Measurements from ENCODE around the gene PIGH.
"Not testable (repeated sequence)": the region's sequence is repeated elsewhere in the genome, so short reads cannot be mapped to it uniquely, and the experiment has no call there.

PIGH gene

DNA sequence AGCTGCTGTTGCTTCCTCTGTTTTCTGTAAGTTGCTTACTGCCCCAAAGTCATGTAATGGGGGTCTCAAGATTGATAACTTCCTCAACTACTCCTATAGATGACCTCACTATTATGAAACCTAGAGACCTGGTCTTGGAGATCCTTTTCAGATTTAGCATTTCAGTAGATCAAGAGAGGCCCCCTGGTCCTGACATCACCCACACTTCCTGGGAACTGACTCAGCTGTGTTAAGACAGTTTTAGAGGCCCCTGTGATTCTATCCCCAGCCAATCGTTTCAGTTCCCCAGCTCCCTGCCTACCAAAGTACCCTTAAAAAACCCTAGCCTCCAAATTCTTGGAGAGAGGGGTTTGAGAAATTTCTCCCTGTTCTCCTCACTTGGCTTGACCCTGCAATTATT, 10.4 kb upstream of the PIGH start:
- DNase-seq: no peak

DNA sequence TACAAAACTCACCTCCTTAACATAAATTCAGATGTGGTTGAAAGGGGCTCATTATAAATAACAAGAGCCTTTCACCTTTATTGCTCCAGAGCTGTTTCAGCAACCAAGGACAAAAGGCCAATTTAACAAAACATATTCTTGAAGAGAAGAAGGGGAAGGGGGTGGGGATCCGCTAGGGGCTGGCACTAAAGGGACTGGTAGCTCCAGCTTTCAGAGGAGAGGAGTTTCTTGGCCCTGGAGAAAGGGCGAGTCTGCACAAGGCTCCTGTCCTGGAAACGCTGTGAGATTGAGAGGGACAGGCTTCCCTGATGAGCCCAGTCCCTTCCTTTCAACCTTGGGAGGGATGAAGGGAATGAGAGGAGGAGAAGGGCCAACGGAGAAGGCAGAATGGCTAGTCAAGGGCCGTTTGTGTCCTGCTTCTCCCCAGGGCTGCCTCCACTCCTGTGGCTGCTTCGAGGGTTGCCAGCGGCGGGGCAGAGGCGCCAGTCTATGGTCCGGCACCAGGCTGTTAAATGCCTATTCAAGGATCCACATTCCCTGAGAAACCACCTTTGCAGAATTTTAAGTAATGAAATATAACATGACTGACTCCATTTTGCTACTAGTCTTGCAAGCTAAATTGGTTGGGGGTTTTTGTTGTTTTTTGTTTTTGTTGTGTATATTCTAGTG, 9.7 kb upstream of the PIGH start:
- DNase-seq: no peak

- DNase-seq: no peak
Observed at GRCh38 chr14:67607646-67608045, 7.6 kb upstream of the PIGH start.

GRCh38 chr14:67602995-67603545, 3.0 kb upstream of the PIGH start:
- no peak for DNase-seq

- no peak for DNase-seq
Observed at GRCh38 chr14:67602076-67602475, 2.0 kb upstream of the PIGH start.

- not testable (repeated sequence) for DNase-seq
Observed at GRCh38 chr14:67600562-67600974, 500 bp upstream of the PIGH start.

- no peak for DNase-seq
Observed at GRCh38 chr14:67595392-67595791, 4.7 kb downstream of the PIGH start.

DNA sequence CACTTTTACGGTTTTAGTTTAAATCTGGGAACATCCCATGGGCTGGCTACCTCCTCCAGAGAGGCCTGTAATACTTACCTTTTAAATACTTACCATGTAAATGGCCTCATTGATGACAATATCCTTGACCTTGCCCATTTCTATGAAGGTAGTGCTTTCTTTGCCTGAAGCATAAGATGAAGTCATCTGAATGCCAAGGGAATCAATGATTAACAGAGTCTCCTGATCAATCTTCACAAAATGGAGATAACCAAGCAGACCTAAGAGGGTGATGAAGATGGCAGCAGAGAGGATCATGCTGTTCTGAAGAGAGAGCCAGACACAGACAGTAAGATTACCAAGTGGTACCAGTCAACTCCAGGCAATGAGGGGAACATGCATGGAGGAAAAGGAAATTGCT, 6.4 kb downstream of the PIGH start:
- not testable (repeated sequence) for DNase-seq

- DNase-seq: no peak
Observed at GRCh38 chr14:67589204-67589770, 10.8 kb downstream of the PIGH start.

DNA sequence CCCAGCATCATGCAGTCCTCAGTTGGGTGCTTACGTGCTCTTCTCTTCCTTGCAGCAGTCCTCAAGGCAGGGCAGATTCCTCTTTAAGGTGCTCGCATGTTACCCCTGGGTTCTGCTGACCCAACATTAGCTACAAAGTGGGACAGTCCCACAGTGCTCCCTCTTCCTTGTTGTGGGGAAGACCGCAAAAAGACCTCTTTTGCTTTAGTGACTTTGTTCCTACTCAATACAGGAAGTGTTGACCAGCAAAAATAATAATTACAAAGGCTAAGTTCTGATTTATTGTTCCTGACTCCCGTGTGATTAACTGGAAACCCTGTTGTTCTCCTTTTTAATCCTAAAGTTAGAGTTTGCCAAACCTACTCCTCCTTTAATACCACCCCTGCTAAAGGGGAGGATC, 13.7 kb downstream of the PIGH start:
- DNase-seq: no peak

DNA sequence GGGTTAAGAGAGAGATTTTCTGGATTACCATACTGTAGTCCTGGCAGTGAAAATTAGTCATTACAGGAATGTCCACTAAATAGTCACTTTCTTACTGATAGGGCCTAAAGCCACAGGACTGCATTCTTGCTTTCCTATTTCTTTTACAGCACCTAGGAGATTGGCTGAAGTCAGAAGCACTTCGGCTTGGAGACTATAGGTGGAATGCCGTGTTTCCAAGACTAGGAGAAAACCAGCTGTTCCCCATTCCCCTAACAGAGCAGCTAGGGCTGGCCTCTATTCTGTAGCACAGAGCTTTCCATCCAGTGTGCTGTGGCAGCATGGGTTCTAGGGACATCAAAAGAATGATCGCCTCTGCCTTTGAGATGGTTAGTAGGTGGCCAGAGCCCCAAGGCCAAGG, 15.1 kb downstream of the PIGH start:
- no peak for DNase-seq

GRCh38 chr14:67583711-67584644, 16.1 kb downstream of the PIGH start:
- DNase-seq: no peak

DNA sequence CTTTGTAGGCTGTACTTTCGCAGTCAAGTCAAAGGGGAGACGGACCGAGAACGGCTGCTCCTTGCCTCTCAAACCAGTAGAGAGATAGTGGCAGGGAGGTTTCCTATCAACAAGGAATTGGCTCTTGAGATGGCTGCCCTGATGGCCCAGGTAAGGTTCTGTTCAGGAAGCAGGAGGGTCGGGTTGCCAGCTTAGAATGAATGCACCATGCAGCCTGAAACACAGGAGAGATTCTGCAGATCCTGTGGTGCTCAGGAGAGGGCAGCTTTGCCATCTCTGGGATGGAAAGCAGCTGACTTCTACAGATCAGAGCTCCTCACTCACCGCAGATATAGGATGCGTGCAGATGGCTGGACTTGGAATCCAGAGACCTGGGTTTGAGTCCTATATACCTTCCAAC, 18.0 kb downstream of the PIGH start:
- no peak for DNase-seq

DNA sequence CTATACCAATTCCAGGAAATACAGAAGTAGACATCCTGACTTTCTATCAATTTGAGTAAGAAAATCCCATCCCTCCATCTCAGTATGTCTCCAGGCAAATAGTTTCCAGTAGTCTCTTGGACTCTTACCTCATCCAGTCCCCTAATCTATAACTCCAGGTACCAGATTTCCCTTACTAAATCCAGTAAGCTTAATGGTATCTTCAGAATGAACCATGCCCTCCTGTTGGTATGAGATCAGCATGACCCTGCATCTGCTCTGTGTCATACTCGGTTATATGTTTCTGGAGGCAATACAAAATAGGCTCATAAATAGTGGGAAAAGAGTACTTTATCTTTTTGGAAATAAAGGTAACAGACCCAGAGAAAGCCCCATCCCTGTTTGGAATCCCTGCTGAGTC, 18.4 kb downstream of the PIGH start:
- no peak for DNase-seq

DNA sequence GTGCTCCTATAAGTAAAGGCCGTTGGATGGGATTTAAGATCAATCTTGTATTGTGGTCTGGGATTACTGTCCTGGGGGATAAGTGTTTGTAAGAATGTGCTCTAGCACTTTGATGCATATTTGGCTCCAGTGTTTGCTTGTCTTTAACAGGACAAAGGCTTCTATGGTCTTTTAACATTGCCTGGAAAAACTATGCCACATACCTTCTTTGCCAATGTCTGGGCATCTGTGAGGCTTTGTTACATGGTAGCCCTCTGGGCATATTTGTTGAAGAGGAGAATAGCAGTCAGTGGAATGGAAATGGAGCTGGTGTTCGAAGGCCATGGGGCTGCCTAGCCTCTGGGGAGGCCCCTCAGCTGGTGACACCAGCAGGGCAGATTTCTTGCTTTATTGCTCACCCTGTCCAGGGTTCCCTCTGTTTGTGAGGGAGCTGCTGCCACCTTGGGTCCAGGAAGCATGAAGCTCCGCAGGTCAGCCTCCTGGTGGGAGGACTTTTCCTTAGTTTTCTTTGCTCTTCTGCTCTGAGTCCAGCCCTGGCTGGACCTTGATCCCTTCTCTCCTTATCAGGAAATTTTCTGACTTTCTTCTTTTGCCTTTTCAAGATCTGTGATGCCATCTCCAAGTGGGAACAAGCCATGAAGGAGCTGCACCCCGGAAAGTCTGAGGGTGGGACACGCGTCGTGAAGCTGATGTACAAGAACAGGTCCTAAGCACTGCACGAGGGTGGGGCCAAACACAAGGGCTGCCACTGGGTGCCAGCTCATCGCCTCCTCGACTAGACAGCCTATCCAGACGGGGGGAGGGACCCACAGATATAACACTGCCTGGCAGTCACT, 19.5 kb downstream of the PIGH start:
- no peak for DNase-seq

DNA sequence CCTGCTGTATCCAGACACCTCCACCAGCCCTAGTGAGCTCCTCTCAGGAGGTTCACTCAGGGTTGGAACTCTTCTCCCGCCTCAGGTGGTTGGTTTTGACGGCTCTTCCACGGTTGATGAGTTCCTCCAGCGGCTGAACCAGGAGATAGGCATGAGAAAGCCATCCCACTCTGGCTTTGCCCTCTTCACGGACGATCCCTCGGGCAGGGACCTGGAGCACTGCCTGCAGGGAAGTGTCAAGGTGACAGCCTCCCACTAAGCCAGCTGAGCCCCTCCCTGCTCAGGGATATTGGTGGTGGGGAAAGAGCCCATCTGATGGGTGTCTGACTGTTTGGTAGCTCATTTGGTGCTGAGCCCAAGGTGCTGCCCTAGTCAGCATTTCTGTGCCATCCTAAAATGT, 20.4 kb downstream of the PIGH start:
- no peak for DNase-seq

- no peak for DNase-seq
Observed at GRCh38 chr14:67579040-67579439, 21.0 kb downstream of the PIGH start.

- DNase-seq: no peak
Observed at GRCh38 chr14:67577909-67578749, 21.9 kb downstream of the PIGH start.

- DNase-seq: no peak
Observed at GRCh38 chr14:67577181-67577808, 22.8 kb downstream of the PIGH start.

- DNase-seq: no peak
Observed at GRCh38 chr14:67576216-67576955, 23.7 kb downstream of the PIGH start.
